Measurements from ENCODE around the gene PRMT2. TPM values are rescaled to one million over a fixed set of nuclear protein-coding genes. Genes with fewer than 3 reads are reported as not detected.

Gene PRMT2
- total RNA-seq, 1 experiment from 2014 or later, result 101 TPM

- H4K20me1 ChIP-seq (ENCODE audit: low read length), result peaks cover 4% of the 10 kb centered on the region; the same call in 1 of the 2 replicates
- H3K4me2 ChIP-seq (ENCODE audit: low read length), result no peak overlapping the region
- no peak overlapping the region for H2AFZ ChIP-seq (ENCODE audit: low read length)
- peaks cover 11% of the 10 kb centered on the region for H3K4me1 ChIP-seq (ENCODE audit: insufficient read depth, low read length)
- H3K4me3 ChIP-seq (ENCODE audit: low read length), result no peak overlapping the region
- peaks cover 49% of the 10 kb centered on the region for H3K36me3 ChIP-seq (ENCODE audit: low read depth, low read length)
- H3K27me3 ChIP-seq (ENCODE audit: low read length), result no peaks in the 10 kb centered on the region
- CTCF ChIA-PET, result interaction anchor here (0.5 kb wide), 1 partner anchor 8 kb away, joined by 13 read pairs; the partner anchor contains the start of gene PRMT2
- intact Hi-C loops (cut with micrococcal nuclease), result no loop called here
- H3K9me3 ChIP-seq (ENCODE audit: low read length), result no peaks in the 10 kb centered on the region
- H3K79me2 ChIP-seq (ENCODE audit: low read length), result peaks cover 27% of the 10 kb centered on the region
- TF ChIP-seq CTCF (conservative IDR thresholded peaks at IDR 0.05; ENCODE audit: low read depth, low read length), result no peak
- TF ChIP-seq EZH2phosphoT487 (IDR thresholded peaks at IDR 0.05; ENCODE audit: borderline replicate concordance, low read length), result no peak
- no peaks in the 10 kb centered on the region for H3F3A ChIP-seq (ENCODE audit: low read length, unreplicated experiment)
- H3K9ac ChIP-seq (ENCODE audit: low read length), result no peak overlapping the region
- H3K27ac ChIP-seq (ENCODE audit: low read length), result no peak overlapping the region
- POLR2A ChIA-PET (ENCODE audit: unreplicated experiment), result no interaction called here
- DNase-seq (no peak), ATAC-seq (no peak)
- no TSS peak for BruUV-seq (replicated peaks)
- H3K9me2 ChIP-seq (replicated peaks; ENCODE audit: low read length), result no peaks in the 10 kb centered on the region
Observed at GRCh38 chr21:46643379-46644177, 8.1 kb downstream of the PRMT2 start.

GRCh38 chr21:46645840-46646239 is 10.4 kb downstream of the PRMT2 start:
- TF ChIP-seq CTCF (conservative IDR thresholded peaks at IDR 0.05; ENCODE audit: low read depth, low read length), result no peak
- TF ChIP-seq EZH2 (IDR thresholded peaks at IDR 0.05; ENCODE audit: low read length, unreplicated experiment), result no peak
- TF ChIP-seq EZH2phosphoT487 (IDR thresholded peaks at IDR 0.05; ENCODE audit: borderline replicate concordance, low read length), result no peak
- H3K9ac ChIP-seq (ENCODE audit: low read length), result no peak overlapping the region
- no peak overlapping the region for H3K4me3 ChIP-seq (ENCODE audit: low read length)
- H3K79me2 ChIP-seq (ENCODE audit: low read length), result peaks cover 4% of the 10 kb centered on the region; the same call in 1 of the 2 replicates
- ChIA-PET POLR2A (ENCODE audit: unreplicated experiment) (no interaction called here), CTCF (no interaction called here)
- H4K20me1 ChIP-seq (ENCODE audit: low read length), result peaks cover 4% of the 10 kb centered on the region; the same call in 1 of the 2 replicates
- intact Hi-C loops (cut with micrococcal nuclease), result no loop called here
- H3K27me3 ChIP-seq (ENCODE audit: low read length), result no peaks in the 10 kb centered on the region
- no TSS peak for BruUV-seq (replicated peaks)
- no peaks in the 10 kb centered on the region for H3K4me1 ChIP-seq (ENCODE audit: insufficient read depth, low read length)
- H2AFZ ChIP-seq (ENCODE audit: low read length), result no peak overlapping the region
- H3K9me3 ChIP-seq (ENCODE audit: low read length), result no peaks in the 10 kb centered on the region
- ATAC-seq (no peak), DNase-seq (no peak)
- H3K27ac ChIP-seq (ENCODE audit: low read length), result no peak overlapping the region
- H3K4me2 ChIP-seq (ENCODE audit: low read length), result no peak overlapping the region
- H3K36me3 ChIP-seq (ENCODE audit: low read depth, low read length), result peaks cover 67% of the 10 kb centered on the region
- no peaks in the 10 kb centered on the region for H3F3A ChIP-seq (ENCODE audit: low read length, unreplicated experiment)
- H3K9me2 ChIP-seq (replicated peaks; ENCODE audit: low read length), result no peaks in the 10 kb centered on the region

All from PC-3 (cell line).